ENCODE results near the gene MAFF. TPM values are rescaled to one million over a fixed set of nuclear protein-coding genes. Genes with fewer than 3 reads are reported as not detected.

Gene MAFF
- total and polyA plus RNA-seq, 9 of the 15 experiments (the other 6 are each of a cell fraction or from before 2014, with no cell fraction given) = 0.51 to 8.0 (median 5.4) TPM

DNA sequence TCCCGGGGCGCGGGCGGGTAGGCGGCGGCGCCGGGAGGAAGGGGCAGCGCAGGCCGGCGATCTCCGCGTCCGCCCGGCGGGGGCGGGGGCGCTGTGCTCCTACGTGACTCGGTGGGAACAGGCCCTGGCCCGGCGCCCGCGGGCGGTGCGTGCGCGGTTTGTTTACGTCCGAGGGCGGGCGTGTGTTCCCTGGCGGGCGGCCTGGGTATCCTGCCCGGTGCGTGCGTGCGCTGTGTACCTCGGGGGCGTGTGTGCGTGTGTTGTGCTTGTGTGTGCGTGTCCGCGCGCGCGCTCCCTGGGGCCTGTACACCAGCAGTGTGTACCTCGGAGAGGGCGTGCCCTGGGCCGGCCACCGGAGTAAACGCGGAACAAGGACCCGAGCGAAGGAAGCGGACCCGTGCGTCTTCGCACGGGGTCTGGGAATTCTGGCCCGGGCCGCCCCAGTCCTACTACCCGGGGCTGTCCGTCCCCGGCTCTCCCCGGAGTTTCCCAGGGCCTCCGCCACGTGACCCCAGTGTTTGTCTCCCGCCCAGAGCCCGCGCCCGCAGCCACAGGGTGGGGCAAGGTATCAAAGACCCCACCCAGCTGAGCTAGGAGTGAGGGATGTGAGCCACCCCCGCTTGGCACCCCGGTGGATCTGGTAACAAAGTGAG is 769 bp downstream of the MAFF start (continued):
- TF ChIP-seq ZNF551 (CRISPR knock-in tag; IDR thresholded peaks at IDR 0.05) (no peak), ZBTB17 (CRISPR knock-in tag; IDR thresholded peaks at IDR 0.05) (no peak), CHD2 (IDR thresholded peaks at IDR 0.05; ENCODE audit: low read depth, low read length) (no peak), NBN (IDR thresholded peaks at IDR 0.05; ENCODE audit: low read depth) (0 out of 2 replicates have a peak, but pooled peaks have one; percentile 27), CREB1 (IDR thresholded peaks at IDR 0.05) (peak; percentile 76; the same call in 1 of the 2 replicates), CREB1 (CRISPR knock-in tag; IDR thresholded peaks at IDR 0.05) (no peak), MAZ (CRISPR knock-in tag; conservative IDR thresholded peaks at IDR 0.05 in 1 of 2, IDR thresholded peaks at IDR 0.05 in 1 of 2) (peak; percentile 8 to 14; a peak in 1 of 4 replicates), ZNF354B (CRISPR knock-in tag; IDR thresholded peaks at IDR 0.05) (no peak), ESRRB (CRISPR knock-in tag; IDR thresholded peaks at IDR 0.05; ENCODE audit: borderline replicate concordance) (no peak), SP2 (IDR thresholded peaks at IDR 0.05; ENCODE audit: extremely low read depth, low read depth, low read length, poor library complexity, severe bottlenecking) (no peak), ZNF12 (CRISPR knock-in tag; IDR thresholded peaks at IDR 0.05) (no peak), SMAD1 (IDR thresholded peaks at IDR 0.05; ENCODE audit: low read depth, low read length, partially characterized antibody) (no peak), DMBX1 (CRISPR knock-in tag; IDR thresholded peaks at IDR 0.05; ENCODE audit: borderline replicate concordance) (no peak), KDM4B (IDR thresholded peaks at IDR 0.05; ENCODE audit: borderline replicate concordance in 2 of 2, low read depth in 1 of 2) (no peak), ZNF347 (CRISPR knock-in tag; IDR thresholded peaks at IDR 0.05; ENCODE audit: low read depth) (no peak), ZNF644 (tag; IDR thresholded peaks at IDR 0.05; ENCODE audit: low read depth) (no peak), SRSF1 (IDR thresholded peaks at IDR 0.05; ENCODE audit: low read depth, low read length) (no peak), RFX5 (IDR thresholded peaks at IDR 0.05; ENCODE audit: low read depth, low read length) (no peak)
- TF ChIP-seq, protein P1, sequence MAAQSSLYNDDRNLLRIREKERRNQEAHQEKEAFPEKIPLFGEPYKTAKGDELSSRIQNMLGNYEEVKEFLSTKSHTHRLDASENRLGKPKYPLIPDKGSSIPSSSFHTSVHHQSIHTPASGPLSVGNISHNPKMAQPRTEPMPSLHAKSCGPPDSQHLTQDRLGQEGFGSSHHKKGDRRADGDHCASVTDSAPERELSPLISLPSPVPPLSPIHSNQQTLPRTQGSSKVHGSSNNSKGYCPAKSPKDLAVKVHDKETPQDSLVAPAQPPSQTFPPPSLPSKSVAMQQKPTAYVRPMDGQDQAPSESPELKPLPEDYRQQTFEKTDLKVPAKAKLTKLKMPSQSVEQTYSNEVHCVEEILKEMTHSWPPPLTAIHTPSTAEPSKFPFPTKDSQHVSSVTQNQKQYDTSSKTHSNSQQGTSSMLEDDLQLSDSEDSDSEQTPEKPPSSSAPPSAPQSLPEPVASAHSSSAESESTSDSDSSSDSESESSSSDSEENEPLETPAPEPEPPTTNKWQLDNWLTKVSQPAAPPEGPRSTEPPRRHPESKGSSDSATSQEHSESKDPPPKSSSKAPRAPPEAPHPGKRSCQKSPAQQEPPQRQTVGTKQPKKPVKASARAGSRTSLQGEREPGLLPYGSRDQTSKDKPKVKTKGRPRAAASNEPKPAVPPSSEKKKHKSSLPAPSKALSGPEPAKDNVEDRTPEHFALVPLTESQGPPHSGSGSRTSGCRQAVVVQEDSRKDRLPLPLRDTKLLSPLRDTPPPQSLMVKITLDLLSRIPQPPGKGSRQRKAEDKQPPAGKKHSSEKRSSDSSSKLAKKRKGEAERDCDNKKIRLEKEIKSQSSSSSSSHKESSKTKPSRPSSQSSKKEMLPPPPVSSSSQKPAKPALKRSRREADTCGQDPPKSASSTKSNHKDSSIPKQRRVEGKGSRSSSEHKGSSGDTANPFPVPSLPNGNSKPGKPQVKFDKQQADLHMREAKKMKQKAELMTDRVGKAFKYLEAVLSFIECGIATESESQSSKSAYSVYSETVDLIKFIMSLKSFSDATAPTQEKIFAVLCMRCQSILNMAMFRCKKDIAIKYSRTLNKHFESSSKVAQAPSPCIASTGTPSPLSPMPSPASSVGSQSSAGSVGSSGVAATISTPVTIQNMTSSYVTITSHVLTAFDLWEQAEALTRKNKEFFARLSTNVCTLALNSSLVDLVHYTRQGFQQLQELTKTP (IDR thresholded peaks at IDR 0.05; ENCODE audit: low read depth in 1 of 2, partially characterized antibody in 2 of 2) = no peak
- TF ChIP-seq, protein P2, sequence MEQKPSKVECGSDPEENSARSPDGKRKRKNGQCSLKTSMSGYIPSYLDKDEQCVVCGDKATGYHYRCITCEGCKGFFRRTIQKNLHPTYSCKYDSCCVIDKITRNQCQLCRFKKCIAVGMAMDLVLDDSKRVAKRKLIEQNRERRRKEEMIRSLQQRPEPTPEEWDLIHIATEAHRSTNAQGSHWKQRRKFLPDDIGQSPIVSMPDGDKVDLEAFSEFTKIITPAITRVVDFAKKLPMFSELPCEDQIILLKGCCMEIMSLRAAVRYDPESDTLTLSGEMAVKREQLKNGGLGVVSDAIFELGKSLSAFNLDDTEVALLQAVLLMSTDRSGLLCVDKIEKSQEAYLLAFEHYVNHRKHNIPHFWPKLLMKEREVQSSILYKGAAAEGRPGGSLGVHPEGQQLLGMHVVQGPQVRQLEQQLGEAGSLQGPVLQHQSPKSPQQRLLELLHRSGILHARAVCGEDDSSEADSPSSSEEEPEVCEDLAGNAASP (IDR thresholded peaks at IDR 0.05) = no peak
- TF ChIP-seq, protein P3, sequence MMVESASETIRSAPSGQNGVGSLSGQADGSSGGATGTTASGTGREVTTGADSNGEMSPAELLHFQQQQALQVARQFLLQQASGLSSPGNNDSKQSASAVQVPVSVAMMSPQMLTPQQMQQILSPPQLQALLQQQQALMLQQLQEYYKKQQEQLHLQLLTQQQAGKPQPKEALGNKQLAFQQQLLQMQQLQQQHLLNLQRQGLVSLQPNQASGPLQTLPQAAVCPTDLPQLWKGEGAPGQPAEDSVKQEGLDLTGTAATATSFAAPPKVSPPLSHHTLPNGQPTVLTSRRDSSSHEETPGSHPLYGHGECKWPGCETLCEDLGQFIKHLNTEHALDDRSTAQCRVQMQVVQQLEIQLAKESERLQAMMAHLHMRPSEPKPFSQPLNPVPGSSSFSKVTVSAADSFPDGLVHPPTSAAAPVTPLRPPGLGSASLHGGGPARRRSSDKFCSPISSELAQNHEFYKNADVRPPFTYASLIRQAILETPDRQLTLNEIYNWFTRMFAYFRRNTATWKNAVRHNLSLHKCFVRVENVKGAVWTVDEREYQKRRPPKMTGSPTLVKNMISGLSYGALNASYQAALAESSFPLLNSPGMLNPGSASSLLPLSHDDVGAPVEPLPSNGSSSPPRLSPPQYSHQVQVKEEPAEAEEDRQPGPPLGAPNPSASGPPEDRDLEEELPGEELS (CRISPR knock-in tag; IDR thresholded peaks at IDR 0.05; ENCODE audit: borderline replicate concordance) = peak; percentile 87; the same call in 1 of the 2 replicates
